Endothelial cell of umbilical vein (primary cell): ENCODE data around the gene DLK1.

ENCODE experiments used
- CTCF ChIP-seq, 2 donors: IDR thresholded peaks; 1 replicate in 1 of 2; 2 replicates in 1 of 2; pipeline ENCODE4 v1.5.1; 2011; ENCODE audit warnings: low read length in 2 of 2, mild to moderate bottlenecking in 2 of 2, moderate library complexity in 2 of 2, control low read depth in 1 of 2, inconsistent platforms in 1 of 2, low read depth in 1 of 2; ENCODE audit not compliant: insufficient read depth in 1 of 2; ENCODE audit errors: extremely low read depth in 1 of 2
- EZH2 ChIP-seq: IDR thresholded peaks from 2 replicates; pipeline ENCODE4 v1.6.1; 2012; ENCODE audit warnings: borderline replicate concordance, low read depth, mild to moderate bottlenecking, moderate library complexity, low read length, inconsistent platforms; ENCODE audit not compliant: severe bottlenecking
- FOS ChIP-seq: IDR thresholded peaks from 2 replicates; pipeline ENCODE4 v1.6.1; 2011; ENCODE audit warnings: mild to moderate bottlenecking, low read length, moderate library complexity, borderline replicate concordance; ENCODE audit not compliant: insufficient read depth
- GATA2 ChIP-seq: IDR thresholded peaks from 2 replicates; pipeline ENCODE4 v1.7.0; 2011; ENCODE audit warnings: low read depth, mild to moderate bottlenecking, moderate library complexity, mixed read lengths, low read length; ENCODE audit not compliant: insufficient read length, insufficient read depth
- JUN ChIP-seq: IDR thresholded peaks from 2 replicates; pipeline ENCODE4 v1.6.1; 2011; ENCODE audit warnings: borderline replicate concordance, low read depth; ENCODE audit not compliant: insufficient read length, insufficient read depth
- MAX ChIP-seq: IDR thresholded peaks from 2 replicates; pipeline ENCODE4 v1.6.1; 2011; ENCODE audit not compliant: insufficient read depth, insufficient read length
- MYC ChIP-seq: IDR thresholded peaks from one replicate; pipeline ENCODE4 v1.6.1; 2011; ENCODE audit warnings: mild to moderate bottlenecking, low read depth, low read length
- POLR2A ChIP-seq: IDR thresholded peaks from 2 replicates; pipeline ENCODE4 v1.6.1; 2012; ENCODE audit warnings: low read depth, mild to moderate bottlenecking, control low read depth, low read length
- POLR2AphosphoS5 ChIP-seq: IDR thresholded peaks from 2 replicates; pipeline ENCODE4 v1.6.1; 2012; ENCODE audit warnings: low read depth, mild to moderate bottlenecking, control low read depth, low read length, moderate library complexity; ENCODE audit not compliant: insufficient read depth

DNA sequence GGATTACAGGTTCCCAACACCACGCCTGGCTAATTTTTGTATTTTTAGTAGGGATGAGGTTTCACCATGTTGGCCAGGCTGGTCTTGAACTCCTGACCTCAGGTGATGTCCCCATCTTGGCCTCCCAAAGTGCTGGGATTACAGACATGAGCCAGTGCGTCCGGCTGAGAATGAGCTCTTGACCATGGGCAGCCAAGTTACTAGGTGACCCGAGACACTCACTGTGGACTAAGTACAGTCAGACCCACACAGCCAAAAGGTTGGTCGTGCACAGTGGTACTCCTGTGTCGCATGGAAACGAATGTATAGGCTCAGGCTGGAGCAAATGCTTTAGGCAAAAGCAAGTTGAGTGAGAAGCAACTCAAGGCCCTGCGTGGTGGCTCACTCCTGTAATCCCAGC lies 21.0 kb downstream of the DLK1 start:
- TF ChIP-seq GATA2: no peak
- TF ChIP-seq CTCF (IDR thresholded peaks at IDR 0.05; ENCODE audit: extremely low read depth in 1 of 2, insufficient read depth in 1 of 2, low read depth in 1 of 2, low read length in 2 of 2): no peak
- no peak for TF ChIP-seq POLR2A
- no peak for TF ChIP-seq POLR2AphosphoS5
- no peak for TF ChIP-seq MAX
- no peak for TF ChIP-seq EZH2
- no peak for TF ChIP-seq MYC
- TF ChIP-seq JUN: no peak
- no peak for TF ChIP-seq FOS
